Measurements from ENCODE around the gene THAP11.
A peak's percentile ranks its signal among the peaks of the same experiment; 100 is the strongest.

The THAP11 gene

GRCh38 chr16:67872631-67873434, 30.7 kb downstream of the THAP11 start, which contains the start of gene EDC4:
TSS of gene EDC4 (plus strand) at chr16:67873052. CDS start at chr16:67873262, 210 bp downstream.
- ChIA-PET POLR2A (ENCODE audit: low non-redundant PET) (no interaction called here), CTCF (interaction anchor here (0.6 to 1.7 kb wide), 5 partner anchors 9 to 142 kb away, joined by 3 to 7 read pairs (median 6); partner anchors contain the start of gene NRN1L)
- peak within 1 kb of the TSS; percentile 79 for H3K27ac ChIP-seq
- TF ChIP-seq, protein P1, sequence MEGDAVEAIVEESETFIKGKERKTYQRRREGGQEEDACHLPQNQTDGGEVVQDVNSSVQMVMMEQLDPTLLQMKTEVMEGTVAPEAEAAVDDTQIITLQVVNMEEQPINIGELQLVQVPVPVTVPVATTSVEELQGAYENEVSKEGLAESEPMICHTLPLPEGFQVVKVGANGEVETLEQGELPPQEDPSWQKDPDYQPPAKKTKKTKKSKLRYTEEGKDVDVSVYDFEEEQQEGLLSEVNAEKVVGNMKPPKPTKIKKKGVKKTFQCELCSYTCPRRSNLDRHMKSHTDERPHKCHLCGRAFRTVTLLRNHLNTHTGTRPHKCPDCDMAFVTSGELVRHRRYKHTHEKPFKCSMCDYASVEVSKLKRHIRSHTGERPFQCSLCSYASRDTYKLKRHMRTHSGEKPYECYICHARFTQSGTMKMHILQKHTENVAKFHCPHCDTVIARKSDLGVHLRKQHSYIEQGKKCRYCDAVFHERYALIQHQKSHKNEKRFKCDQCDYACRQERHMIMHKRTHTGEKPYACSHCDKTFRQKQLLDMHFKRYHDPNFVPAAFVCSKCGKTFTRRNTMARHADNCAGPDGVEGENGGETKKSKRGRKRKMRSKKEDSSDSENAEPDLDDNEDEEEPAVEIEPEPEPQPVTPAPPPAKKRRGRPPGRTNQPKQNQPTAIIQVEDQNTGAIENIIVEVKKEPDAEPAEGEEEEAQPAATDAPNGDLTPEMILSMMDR (conservative IDR thresholded peaks at IDR 0.05; ENCODE audit: low read depth): no peak
- peak; percentile 89 for DNase-seq (ENCODE audit: low spot score)

DNA sequence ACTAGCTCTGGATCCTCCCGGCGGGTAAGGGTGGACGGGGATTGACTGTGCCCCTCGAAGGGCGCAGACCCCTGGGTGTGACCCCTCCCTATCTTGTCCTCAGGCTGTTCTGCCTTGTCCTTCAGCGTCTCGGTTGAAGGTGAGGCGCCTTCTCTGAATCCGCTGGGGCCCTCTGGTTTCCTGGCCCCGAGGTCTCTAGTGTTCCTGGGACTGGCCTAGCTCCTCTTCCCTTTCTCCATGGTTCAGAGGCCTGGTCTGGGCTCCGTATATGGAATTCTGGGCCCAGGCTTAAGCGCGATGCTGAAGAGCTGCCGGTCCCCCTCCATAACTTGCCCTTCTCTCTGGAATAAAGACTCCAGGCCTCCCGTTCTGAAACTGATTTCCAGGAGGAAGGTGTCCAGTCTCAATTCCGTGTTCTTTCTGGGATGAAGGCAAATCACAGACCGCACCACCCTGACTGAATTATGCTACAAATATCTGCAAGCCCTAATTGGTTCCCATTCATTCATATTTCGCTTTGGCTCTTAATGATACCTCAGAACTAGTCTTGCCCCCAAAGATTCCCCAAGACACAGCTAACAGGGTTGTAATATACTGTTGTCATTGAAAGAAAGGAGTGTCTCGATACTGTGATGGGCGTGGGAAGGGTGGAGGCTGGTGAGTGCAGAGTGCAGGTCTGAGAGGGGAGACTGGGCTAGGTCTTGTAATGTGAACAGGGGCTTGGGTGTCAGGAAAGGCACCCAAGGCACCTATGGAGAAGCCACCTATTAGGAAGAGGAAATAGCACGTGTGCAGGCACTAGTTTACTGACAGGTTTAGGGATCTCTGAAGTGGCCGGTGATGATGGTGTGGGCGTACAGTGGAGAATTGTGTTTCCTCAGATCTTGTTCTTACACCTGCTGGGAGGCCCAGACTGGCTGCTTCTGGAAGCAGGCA, 31.6 kb downstream of the THAP11 start:
- CTCF ChIA-PET: interaction anchor here (0.6 to 1.4 kb wide), 5 partner anchors 8 to 143 kb away, joined by 3 to 7 read pairs (median 4); no protein-coding TSS in a partner anchor
- H3K27ac ChIP-seq: peak overlapping the region; percentile 79
- DNase-seq (ENCODE audit: low spot score): no peak
- POLR2A ChIA-PET (ENCODE audit: low non-redundant PET): no interaction called here
- TF ChIP-seq, protein P1 (conservative IDR thresholded peaks at IDR 0.05; ENCODE audit: low read depth): no peak

DNA sequence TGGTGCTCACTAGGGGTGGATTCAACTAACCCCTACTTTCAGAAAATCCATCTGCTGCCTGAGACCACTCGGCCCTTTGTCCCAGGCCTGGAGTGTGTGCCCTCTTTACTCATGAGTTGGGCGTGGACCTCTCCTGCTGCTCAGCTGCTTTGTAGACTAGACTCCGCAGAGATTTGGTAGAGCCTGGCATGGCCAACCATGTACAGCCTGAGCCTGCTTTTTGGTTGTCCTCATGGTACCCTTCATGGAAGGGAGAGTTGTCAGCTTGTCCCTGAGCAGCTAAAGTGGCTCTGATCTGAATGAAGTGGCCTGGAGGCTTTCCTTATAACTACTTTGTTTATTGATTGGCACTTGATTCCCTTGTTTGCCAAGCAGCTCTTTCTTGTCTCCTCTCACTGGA, 32.3 kb downstream of the THAP11 start:
- TF ChIP-seq, protein P1 (conservative IDR thresholded peaks at IDR 0.05; ENCODE audit: low read depth): no peak
- peak overlapping the region; percentile 79 for H3K27ac ChIP-seq
- CTCF ChIA-PET: interaction anchor here (0.8 to 1.4 kb wide), 2 partner anchors 9 to 36 kb away, joined by 3 to 7 read pairs; no protein-coding TSS in a partner anchor
- POLR2A ChIA-PET (ENCODE audit: low non-redundant PET): no interaction called here
- DNase-seq (ENCODE audit: low spot score): no peak

GRCh38 chr16:67877064-67877463, 34.9 kb downstream of the THAP11 start:
- CTCF ChIA-PET: interaction anchor here (0.7 kb wide), 1 partner anchor 42 kb away, joined by 4 read pairs; no protein-coding TSS in a partner anchor

DNA sequence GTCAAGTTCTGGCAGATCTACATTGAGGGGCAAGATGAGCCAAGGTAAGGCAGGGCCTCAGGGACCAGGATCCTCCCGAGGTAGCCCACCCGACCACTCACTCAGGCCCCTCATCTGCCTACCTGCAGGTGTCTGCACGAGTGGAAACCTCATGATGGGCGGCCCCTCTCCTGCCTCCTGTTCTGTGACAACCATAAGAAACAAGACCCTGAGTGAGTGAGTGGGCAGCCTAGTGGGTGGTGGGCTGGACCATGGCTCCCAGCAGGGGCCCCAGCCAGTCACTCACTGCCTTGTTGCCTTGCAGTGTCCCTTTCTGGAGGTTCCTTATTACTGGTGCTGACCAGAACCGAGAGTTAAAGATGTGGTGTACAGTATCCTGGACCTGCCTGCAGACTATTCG, 36.1 kb downstream of the THAP11 start:
- no peak overlapping the region for H3K27ac ChIP-seq
- DNase-seq (ENCODE audit: low spot score): no peak
- POLR2A ChIA-PET (ENCODE audit: low non-redundant PET): no interaction called here
- CTCF ChIA-PET: interaction anchor here (0.6 to 1.4 kb wide), 3 partner anchors 51 to 323 kb away, joined by 3 read pairs; no protein-coding TSS in a partner anchor
- TF ChIP-seq, protein P1 (conservative IDR thresholded peaks at IDR 0.05; ENCODE audit: low read depth): no peak

More at GRCh38 chr16:67877064-67877463, 34.9 kb downstream of the THAP11 start:
- DNase-seq (ENCODE audit: low spot score): no peak
- TF ChIP-seq, protein P1 (conservative IDR thresholded peaks at IDR 0.05; ENCODE audit: low read depth): no peak
- POLR2A ChIA-PET (ENCODE audit: low non-redundant PET): no interaction called here
- no peak overlapping the region for H3K27ac ChIP-seq

DNA sequence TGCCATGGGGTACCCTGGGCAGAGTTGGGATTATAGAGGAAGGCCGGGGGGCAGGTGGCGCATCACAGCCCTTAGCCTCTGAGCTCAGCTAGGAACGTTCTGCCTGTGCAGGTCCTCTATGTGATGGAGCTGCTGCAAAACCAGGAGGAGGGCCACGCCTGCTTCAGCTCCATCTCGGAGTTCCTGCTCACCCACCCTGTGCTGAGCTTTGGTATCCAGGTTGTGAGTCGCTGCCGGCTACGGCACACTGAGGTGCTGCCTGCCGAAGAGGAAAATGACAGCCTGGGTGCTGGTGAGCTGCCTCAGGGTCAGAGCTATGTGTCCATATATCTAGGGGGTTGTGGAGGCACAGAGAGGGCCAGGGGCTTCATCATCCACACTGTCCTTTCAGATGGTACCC, 36.7 kb downstream of the THAP11 start:
- ChIA-PET POLR2A (ENCODE audit: low non-redundant PET) (no interaction called here), CTCF (interaction anchor here (0.6 to 1.4 kb wide), 3 partner anchors 50 to 324 kb away, joined by 3 read pairs; no protein-coding TSS in a partner anchor)
- H3K27ac ChIP-seq: no peak overlapping the region
- TF ChIP-seq, protein P1 (conservative IDR thresholded peaks at IDR 0.05; ENCODE audit: low read depth): no peak
- DNase-seq (ENCODE audit: low spot score): no peak

All from RWPE1 (cell line).